NCI-H748 (cell line): Measurements from ENCODE around the gene SSTR1.
"Not testable (repeated sequence)": the region's sequence is repeated elsewhere in the genome, so short reads cannot be mapped to it uniquely, and the experiment has no call there.

ENCODE experiments used
- DNase-seq: peaks from one replicate; lab custom pipeline; 2025; ENCODE audit not compliant: unreplicated experiment; lab: John Stamatoyannopoulos, UW

The SSTR1 gene

GRCh38 chr14:38207736-38208617 is at the start of gene SSTR1:
SSTR1 (plus strand) TSS chr14:38207904; CDS start chr14:38209390, 1,486 bp downstream.
- DNase-seq, result peak; percentile 75

DNA sequence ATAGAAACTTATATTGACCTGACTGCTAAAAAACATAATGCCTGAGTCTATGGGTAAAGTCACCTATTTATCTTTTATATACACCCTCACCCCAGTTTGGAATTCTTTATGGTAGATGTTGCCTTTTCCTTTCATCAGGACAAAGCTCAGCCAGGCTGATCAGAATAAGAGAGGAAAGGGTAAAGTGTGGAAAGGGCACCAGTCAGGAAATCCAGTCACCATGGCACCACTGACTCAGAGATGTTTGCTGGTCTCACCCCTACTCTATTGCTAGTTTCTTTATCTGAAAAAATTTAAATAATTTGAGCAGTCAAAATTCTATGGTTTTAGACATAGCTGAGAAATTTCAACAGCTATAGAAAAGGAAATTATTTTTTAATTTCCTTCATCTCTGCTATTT is 49.2 kb upstream of the SSTR1 start:
- no peak for DNase-seq

GRCh38 chr14:38168416-38168815 is 39.3 kb upstream of the SSTR1 start:
- no peak for DNase-seq

DNA sequence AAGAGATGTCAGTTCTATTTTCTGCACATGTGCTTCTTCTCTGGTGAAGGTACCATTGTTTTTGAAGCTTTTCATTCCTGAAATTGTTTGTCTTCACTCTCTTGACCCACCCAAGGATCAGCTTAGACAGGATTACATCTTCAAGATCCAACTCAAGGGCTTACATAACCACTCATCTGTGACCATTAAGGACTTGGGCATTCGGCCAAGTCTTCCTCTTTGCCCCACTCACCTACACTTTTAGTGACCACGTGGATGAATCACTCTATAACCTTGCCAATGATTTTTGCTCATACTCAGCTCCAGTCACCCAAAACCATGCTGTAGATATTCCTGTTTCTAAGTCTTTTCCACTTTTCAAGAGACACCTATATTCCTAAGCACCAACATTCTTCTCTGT is 36.5 kb upstream of the SSTR1 start:
- no peak for DNase-seq

DNA sequence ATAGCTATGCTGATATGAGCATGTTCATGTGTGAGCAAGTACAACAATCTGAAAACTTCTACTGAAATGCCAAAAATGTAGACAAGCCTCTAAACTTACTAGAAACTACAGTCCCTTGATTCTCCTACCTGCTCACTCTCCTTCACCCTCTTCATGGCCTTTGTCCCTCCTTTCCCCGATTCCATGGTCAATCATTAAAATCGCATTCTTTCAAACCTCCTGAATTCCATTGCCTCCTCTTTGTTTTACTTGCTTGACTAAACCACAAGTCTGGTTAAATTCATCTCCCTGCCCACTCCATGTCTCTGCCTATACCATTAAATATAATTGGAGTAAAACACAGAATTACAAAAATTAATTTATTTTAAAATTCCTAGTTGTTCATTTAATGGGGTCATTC is 33.0 kb upstream of the SSTR1 start:
- DNase-seq, result no peak

DNA sequence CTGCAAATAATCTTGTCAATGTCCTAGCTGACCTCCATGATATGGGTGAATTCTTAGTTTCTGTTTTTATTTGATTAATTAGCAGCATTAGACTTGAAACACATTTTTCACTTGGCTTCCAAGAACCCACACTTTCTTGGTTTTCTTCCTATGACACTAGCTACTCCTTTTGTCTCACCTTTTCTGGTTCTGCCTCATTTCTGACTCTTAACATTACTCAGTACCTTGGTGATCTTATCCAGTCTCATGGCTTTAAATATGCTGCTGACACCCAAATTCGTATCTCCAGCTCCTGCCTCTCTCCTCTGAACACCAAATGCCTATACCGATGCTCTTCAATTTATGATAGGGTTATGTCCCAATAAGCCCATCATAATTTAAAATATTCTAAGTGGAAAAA is 32.0 kb upstream of the SSTR1 start:
- no peak for DNase-seq

DNA sequence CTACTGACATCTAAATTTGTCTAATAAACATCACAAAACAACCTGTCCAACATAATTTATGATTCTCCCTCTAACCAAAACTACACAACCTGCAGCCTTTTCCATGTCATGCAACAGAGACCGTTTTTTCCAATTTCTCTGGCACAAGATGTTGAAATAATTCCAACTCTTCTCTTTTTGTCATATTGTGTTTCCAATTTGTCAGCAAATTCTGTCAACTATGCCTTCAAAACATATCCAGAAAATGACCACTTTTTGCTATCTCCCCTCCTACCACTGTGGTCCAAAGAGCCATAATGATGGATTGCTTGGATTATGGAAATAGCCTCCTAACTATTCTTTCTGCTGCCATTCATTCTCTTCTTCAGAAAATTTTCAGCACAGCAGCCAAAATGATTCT is 31.3 kb upstream of the SSTR1 start:
- DNase-seq, result no peak

GRCh38 chr14:38184132-38184531 is 23.6 kb upstream of the SSTR1 start:
- no peak for DNase-seq

GRCh38 chr14:38185671-38186070 is 22.0 kb upstream of the SSTR1 start:
- no peak for DNase-seq

- DNase-seq, result no peak
Measured at GRCh38 chr14:38186216-38186615, 21.5 kb upstream of the SSTR1 start.

GRCh38 chr14:38187528-38187927 is 20.2 kb upstream of the SSTR1 start:
- no peak for DNase-seq

DNA sequence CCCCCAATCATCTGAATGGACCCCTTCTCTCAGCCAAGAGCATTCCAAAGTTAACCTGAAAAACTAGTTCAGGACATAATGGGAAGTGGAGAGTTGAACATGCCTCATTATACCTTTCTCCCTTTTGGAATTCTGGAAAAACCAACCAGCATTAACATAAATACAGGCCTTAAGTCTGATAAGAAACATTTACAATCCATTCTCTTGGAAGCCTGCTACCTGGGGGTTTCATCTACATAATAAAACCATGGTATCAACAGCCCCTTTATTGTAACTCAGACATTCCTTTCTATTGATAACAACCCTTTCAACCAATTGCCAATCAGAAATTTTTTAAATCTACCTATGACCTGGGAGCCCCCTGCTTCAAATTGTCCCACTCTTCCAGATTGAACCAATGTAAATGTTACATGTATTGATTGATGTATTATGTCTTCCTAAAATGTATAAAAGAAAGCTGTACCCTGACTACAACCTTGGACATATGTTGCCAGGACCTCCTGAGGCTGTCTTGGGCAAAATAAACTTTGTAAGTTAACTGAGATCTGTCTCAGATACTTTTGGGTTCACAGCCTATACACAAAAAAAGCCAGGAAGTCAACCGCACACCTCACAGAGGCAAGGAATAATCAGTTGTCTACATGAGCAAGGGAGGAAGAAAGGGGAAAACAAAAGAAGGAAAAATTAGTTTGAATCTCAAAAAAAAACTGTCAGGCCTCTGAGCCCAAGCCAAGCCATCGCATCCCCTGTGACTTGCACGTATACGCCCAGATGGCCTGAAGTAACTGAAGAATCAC is 17.6 kb upstream of the SSTR1 start:
- no peak for DNase-seq

GRCh38 chr14:38190846-38191245 is 16.9 kb upstream of the SSTR1 start:
- DNase-seq, result not testable (repeated sequence)

GRCh38 chr14:38191491-38191890 is 16.2 kb upstream of the SSTR1 start:
- DNase-seq, result not testable (repeated sequence)

DNA sequence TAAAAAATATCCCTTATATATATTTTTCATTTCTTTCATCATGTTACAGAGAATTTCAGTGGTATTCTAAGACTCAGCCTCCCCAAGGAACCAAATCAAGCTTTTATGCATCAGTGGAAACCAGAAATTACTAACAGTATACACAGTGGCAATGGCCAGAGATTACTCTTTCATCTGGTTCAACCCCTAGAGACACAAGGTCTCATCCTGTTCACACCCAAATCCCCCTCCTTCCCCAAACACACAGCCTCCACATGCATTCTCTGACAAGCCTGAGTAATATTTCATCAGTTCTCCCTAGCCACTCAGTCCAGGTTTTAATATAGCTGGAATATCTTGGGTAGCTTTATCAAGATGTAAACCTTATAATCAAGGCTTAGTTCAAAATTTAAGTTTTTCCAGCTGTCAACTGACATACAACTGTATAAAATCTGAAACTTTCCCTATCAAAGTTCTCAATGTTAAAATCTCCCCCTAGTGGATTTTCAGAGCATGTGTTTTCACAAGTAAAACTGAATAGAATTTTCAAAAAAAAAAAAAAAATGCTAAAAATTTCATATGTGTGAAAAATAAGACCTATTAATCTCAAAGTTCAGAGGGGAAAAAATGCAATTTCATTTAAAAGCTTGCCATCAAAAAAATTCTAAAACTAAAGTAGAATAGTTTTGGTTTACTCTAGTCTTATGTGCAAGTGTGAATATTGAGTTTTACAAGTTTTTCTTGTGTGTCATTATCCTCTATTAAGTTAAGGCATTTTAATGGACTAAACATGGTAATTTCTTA is 10.5 kb upstream of the SSTR1 start:
- no peak for DNase-seq

DNA sequence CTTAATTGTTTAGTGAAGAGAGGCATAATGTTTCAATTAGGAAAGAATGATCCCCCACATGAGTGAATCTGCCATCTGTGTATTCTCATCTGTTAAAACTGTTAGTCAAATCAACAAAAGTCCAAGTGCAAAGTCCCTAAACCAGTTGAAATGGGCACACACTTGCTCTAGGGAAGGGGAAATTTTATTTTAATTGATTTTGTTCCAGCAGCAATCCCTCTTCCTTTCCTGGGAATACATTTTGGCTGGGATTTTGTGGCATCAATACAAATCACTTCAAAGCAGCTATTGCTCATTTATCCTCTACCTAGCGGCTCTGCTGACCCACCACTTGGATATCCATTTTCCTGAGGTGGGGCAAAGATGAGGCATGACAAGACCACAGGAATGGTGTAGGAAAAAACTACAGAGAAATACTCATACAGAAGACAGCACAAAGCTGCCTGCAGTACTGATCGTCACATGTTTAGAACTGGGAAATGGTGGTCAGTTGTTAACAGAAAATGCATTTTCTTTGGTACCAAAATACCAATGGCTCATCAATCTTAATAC is 9.8 kb upstream of the SSTR1 start:
- DNase-seq, result no peak

GRCh38 chr14:38198425-38198824 is 9.3 kb upstream of the SSTR1 start:
- no peak for DNase-seq

GRCh38 chr14:38199076-38199475 is 8.6 kb upstream of the SSTR1 start:
- DNase-seq, result no peak

DNA sequence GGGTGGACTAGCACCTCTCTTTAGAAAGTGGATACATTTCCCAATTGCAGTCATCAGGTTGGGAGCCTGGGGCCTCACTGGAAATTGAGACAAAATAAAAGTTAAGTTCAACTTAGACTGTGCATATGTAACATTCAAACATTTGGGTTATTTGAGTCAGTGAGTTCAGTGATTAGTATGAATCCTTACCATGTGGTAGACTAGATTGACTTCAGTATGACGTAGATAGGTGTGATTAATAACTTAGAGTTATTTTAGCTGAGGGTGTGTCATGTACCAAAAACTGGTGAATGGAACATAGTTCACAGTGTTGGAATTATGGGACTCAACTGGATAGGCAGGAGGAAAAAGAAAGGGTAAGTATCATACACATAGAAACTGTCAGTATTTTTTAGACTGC is 8.0 kb upstream of the SSTR1 start:
- no peak for DNase-seq

DNA sequence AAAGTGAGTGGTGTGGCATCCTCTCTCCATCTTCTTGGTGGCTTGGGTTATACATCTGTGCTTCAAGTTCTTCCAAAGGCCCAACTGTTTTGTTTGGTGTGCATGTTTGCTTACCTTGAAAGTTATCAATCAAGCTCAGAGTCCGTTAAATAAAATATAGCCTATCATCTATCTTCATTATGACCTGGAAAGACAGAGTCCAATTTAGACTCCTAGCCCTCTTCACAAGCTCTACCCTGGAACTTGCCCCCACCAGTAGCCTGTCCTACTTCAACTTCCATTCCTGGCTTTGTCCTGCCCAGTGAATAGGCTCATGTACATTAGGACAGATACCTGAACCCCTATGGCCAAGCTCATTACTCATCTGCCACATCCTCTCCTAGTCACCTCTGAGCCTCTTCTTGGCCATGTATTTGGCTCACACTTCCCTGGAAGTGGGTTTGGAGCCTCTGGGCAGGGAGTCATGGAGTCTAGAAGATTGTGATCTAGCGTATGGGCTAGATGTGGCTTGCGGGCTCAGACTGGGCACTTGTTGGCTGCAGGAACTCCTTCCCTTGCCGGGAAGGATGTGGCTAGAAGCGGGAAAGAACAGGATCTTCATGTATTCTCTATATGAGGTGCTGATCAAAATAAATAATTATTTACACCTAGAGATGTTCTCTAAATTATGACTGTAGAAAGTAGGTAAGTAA is 6.4 kb upstream of the SSTR1 start:
- no peak for DNase-seq
